IPS-11a (cell line): Measurements from ENCODE around the gene CENPB.

ENCODE experiments used
- H3K4me3 ChIP-seq: one replicate; pipeline ENCODE4 v1.5.1; 2013; ENCODE audit warnings: low read depth, low read length, control low read depth

The CENPB gene

GRCh38 chr20:3767427-3768341 is 18.9 kb downstream of the CENPB start, which contains the start of gene ADISSP:
Gene ADISSP (minus strand): TSS chr20:3767753. CDS start chr20:3760100, 7,653 bp downstream.
- peak within 1 kb of the TSS; percentile 83 for H3K4me3 ChIP-seq

GRCh38 chr20:3767110-3767426 is 19.5 kb downstream of the CENPB start:
- peak overlapping the region; percentile 83 for H3K4me3 ChIP-seq

- H3K4me3 ChIP-seq: peak overlapping the region; percentile 83
Observed at GRCh38 chr20:3766422-3767109, 20.0 kb downstream of the CENPB start.

- H3K4me3 ChIP-seq: no peak overlapping the region
Observed at GRCh38 chr20:3765171-3765882, 21.2 kb downstream of the CENPB start.

- no peak overlapping the region for H3K4me3 ChIP-seq
Observed at GRCh38 chr20:3764659-3765058, 21.9 kb downstream of the CENPB start.

- H3K4me3 ChIP-seq: no peak overlapping the region
Observed at GRCh38 chr20:3763671-3764601, 22.6 kb downstream of the CENPB start.

- H3K4me3 ChIP-seq: no peak overlapping the region
Observed at GRCh38 chr20:3760655-3761348, 25.7 kb downstream of the CENPB start.

- no peak overlapping the region for H3K4me3 ChIP-seq
Observed at GRCh38 chr20:3759884-3760283, 26.7 kb downstream of the CENPB start.

- no peak overlapping the region for H3K4me3 ChIP-seq
Observed at GRCh38 chr20:3759316-3759823, 27.2 kb downstream of the CENPB start.

GRCh38 chr20:3758566-3758965 is 28.0 kb downstream of the CENPB start:
- H3K4me3 ChIP-seq: no peak overlapping the region

- H3K4me3 ChIP-seq: no peak overlapping the region
Observed at GRCh38 chr20:3757268-3757667, 29.3 kb downstream of the CENPB start.

GRCh38 chr20:3755814-3756480 is 30.6 kb downstream of the CENPB start:
- no peak overlapping the region for H3K4me3 ChIP-seq

- H3K4me3 ChIP-seq: no peak overlapping the region
Observed at GRCh38 chr20:3755269-3755668, 31.3 kb downstream of the CENPB start.

- H3K4me3 ChIP-seq: no peak overlapping the region
Observed at GRCh38 chr20:3754276-3754630, 32.3 kb downstream of the CENPB start.

- H3K4me3 ChIP-seq: no peak overlapping the region
Observed at GRCh38 chr20:3753501-3754275, 32.9 kb downstream of the CENPB start.

GRCh38 chr20:3753098-3753497 is 33.4 kb downstream of the CENPB start:
- no peak overlapping the region for H3K4me3 ChIP-seq

- H3K4me3 ChIP-seq: peak overlapping the region; percentile 40
Observed at GRCh38 chr20:3752386-3752759, 34.2 kb downstream of the CENPB start.

- H3K4me3 ChIP-seq: peak overlapping the region; percentile 40
Observed at GRCh38 chr20:3751675-3752385, 34.7 kb downstream of the CENPB start.
